Neuronal stem cell (in vitro differentiated cells): Measurements from ENCODE around the gene SVOPL.

ENCODE experiments used
- DNase-seq: peaks from one replicate; pipeline ENCODE4 v3.0.0-alpha.2; 2013; ENCODE audit warnings: low spot score
- H2AFZ ChIP-seq: one replicate; pipeline ENCODE4 v1.6.1; 2013; ENCODE audit warnings: mild to moderate bottlenecking, low read length, inconsistent platforms
- H2AK5ac ChIP-seq: 2 replicates; pipeline ENCODE4 v1.6.1; 2013; ENCODE audit warnings: low read depth, mild to moderate bottlenecking, inconsistent platforms, low read length, moderate library complexity, mixed read lengths
- H2BK120ac ChIP-seq: 2 replicates; pipeline ENCODE4 v1.6.1; 2013; ENCODE audit warnings: low read depth, mild to moderate bottlenecking, inconsistent platforms, low read length, moderate library complexity, mixed read lengths
- H2BK12ac ChIP-seq: one replicate; pipeline ENCODE4 v1.6.1; 2013; ENCODE audit warnings: low read length, inconsistent platforms
- H2BK15ac ChIP-seq: 2 replicates; pipeline ENCODE4 v1.6.1; 2013; ENCODE audit warnings: mild to moderate bottlenecking, low read length, inconsistent platforms, mixed read lengths
- H2BK5ac ChIP-seq: one replicate; pipeline ENCODE4 v1.6.1; 2013; ENCODE audit warnings: inconsistent platforms, mild to moderate bottlenecking, low read length, moderate library complexity
- H3K14ac ChIP-seq: one replicate; pipeline ENCODE4 v1.6.1; 2013; ENCODE audit warnings: low read length, inconsistent platforms
- H3K18ac ChIP-seq: 2 replicates; pipeline ENCODE4 v1.6.1; 2013; ENCODE audit warnings: low read length, inconsistent platforms
- H3K23ac ChIP-seq: 2 replicates; pipeline ENCODE4 v1.6.1; 2013; ENCODE audit warnings: low read depth, mild to moderate bottlenecking, mixed read lengths, low read length, inconsistent platforms; ENCODE audit not compliant: poor library complexity
- H3K27ac ChIP-seq: replicated peaks from 3 replicates; pipeline ENCODE4 v1.5.1; 2013; ENCODE audit warnings: low read length, inconsistent platforms
- H3K27me3 ChIP-seq, 3 experiments: 2 replicates each; pipeline ENCODE4 v1.6.1; 2013; ENCODE audit warnings: low read length in 3 of 3, mild to moderate bottlenecking in 2 of 3, inconsistent platforms in 1 of 3, low read depth in 1 of 3, mixed read lengths in 1 of 3, moderate library complexity in 1 of 3; ENCODE audit not compliant: control insufficient read depth in 3 of 3, insufficient read depth in 3 of 3
- H3K36me3 ChIP-seq, 2 donors: replicated peaks in 1 of 2; 2 replicates each; pipeline ENCODE4 v1.6.1; 2013; ENCODE audit warnings: low read length in 2 of 2; ENCODE audit not compliant: control insufficient read depth in 2 of 2, insufficient read depth in 2 of 2
- H3K4ac ChIP-seq: 2 replicates; pipeline ENCODE4 v1.6.1; 2013; ENCODE audit warnings: inconsistent platforms, mild to moderate bottlenecking, low read length, moderate library complexity
- H3K4me1 ChIP-seq, 2 donors: 1 replicate in 1 of 2; 2 replicates in 1 of 2; pipeline ENCODE4 v1.6.1; 2013; ENCODE audit warnings: low read length in 2 of 2, low read depth in 1 of 2; ENCODE audit not compliant: control insufficient read depth in 2 of 2, insufficient read depth in 1 of 2
- H3K4me2 ChIP-seq: one replicate; pipeline ENCODE4 v1.6.1; 2013; ENCODE audit warnings: mild to moderate bottlenecking, low read length, inconsistent platforms; ENCODE audit not compliant: insufficient read depth, poor library complexity, severe bottlenecking
- H3K4me3 ChIP-seq, 2 donors: 2 replicates each; pipeline ENCODE4 v1.5.1; 2013; ENCODE audit warnings: low read length in 2 of 2, mild to moderate bottlenecking in 2 of 2, inconsistent platforms in 1 of 2, moderate library complexity in 1 of 2
- H3K79me1 ChIP-seq: one replicate; pipeline ENCODE4 v1.6.1; 2013; ENCODE audit warnings: low read depth, mild to moderate bottlenecking, inconsistent platforms, low read length, moderate library complexity
- H3K9ac ChIP-seq: one replicate; pipeline ENCODE4 v1.6.1; 2013; ENCODE audit warnings: mild to moderate bottlenecking, low read depth, low read length, inconsistent platforms; ENCODE audit not compliant: poor library complexity
- H3K9me3 ChIP-seq, 2 donors: replicated peaks in 1 of 2; 2 replicates each; pipeline versions ENCODE3 to v1.6.1; 2013; ENCODE audit warnings: low read length in 2 of 2, mild to moderate bottlenecking in 2 of 2, inconsistent platforms in 1 of 2, low read depth in 1 of 2, mixed read lengths in 1 of 2, moderate library complexity in 1 of 2; ENCODE audit not compliant: control insufficient read depth in 2 of 2, insufficient read depth in 1 of 2
- H4K8ac ChIP-seq: one replicate; pipeline ENCODE4 v1.6.1; 2013; ENCODE audit warnings: low read depth, mild to moderate bottlenecking, inconsistent platforms, low read length, moderate library complexity
- H4K91ac ChIP-seq: one replicate; pipeline ENCODE4 v1.6.1; 2013; ENCODE audit warnings: low read length, low read depth, mild to moderate bottlenecking, inconsistent platforms; ENCODE audit not compliant: poor library complexity
- WGBS, 2 donors: extraction: QIAGEN DNeasy Blood & Tissue Kit; methylation state at CpG; one replicate each; pipeline ENCODE4 v1.1.7; 2013; ENCODE audit warnings: missing lambda C conversion rate in 2 of 2, mixed read lengths in 1 of 2; ENCODE audit not compliant: insufficient read length in 2 of 2, insufficient replicate concordance in 1 of 2; ENCODE audit errors: extremely low coverage in 2 of 2; 5-methylcytosine and 5-hydroxymethylcytosine counted together

Gene SVOPL

GRCh38 chr7:138553805-138554204, 147.4 kb downstream of the SVOPL start:
- no CpG with 5 or more reads among the region's 4 CpGs for WGBS, 2 donors
- no peak overlapping the region for H2BK120ac ChIP-seq
- no peaks in the 10 kb centered on the region for H3K79me1 ChIP-seq
- peaks cover 0 to 3% of the 10 kb centered on the region in 2 donors for H3K4me1 ChIP-seq
- H3K9me3 ChIP-seq, result peaks cover 22 to 63% of the 10 kb centered on the region in 2 donors
- no peak overlapping the region for H3K23ac ChIP-seq
- H2AFZ ChIP-seq, result no peak overlapping the region
- no peak overlapping the region for H3K4ac ChIP-seq
- no peak overlapping the region for H2BK5ac ChIP-seq
- no peak overlapping the region for H4K91ac ChIP-seq
- no peak overlapping the region for H2BK15ac ChIP-seq
- no peak overlapping the region for H3K4me3 ChIP-seq
- no peak overlapping the region for H3K9ac ChIP-seq
- no peak overlapping the region for H2AK5ac ChIP-seq
- DNase-seq, result no peak
- peaks cover 51 to 99% of the 10 kb centered on the region in 2 donors for H3K36me3 ChIP-seq
- H3K27me3 ChIP-seq, result no peaks in the 10 kb centered on the region
- H3K18ac ChIP-seq, result no peak overlapping the region
- H3K4me2 ChIP-seq, result no peak overlapping the region
- no peak overlapping the region for H2BK12ac ChIP-seq
- H3K27ac ChIP-seq, result no peak overlapping the region
- H3K14ac ChIP-seq, result no peak overlapping the region
- no peak overlapping the region for H4K8ac ChIP-seq

GRCh38 chr7:138551102-138551501, 150.1 kb downstream of the SVOPL start:
- Histone ChIP-seq H2BK120ac (no peak overlapping the region), H3K27ac (no peak overlapping the region), H2AK5ac (no peak overlapping the region), H3K27me3 (no peaks in the 10 kb centered on the region), H3K23ac (no peak overlapping the region), H3K4me2 (no peak overlapping the region), H2BK15ac (no peak overlapping the region), H3K18ac (no peak overlapping the region), H3K4me1 (peaks cover 0 to 3% of the 10 kb centered on the region in 2 donors), H3K4ac (no peak overlapping the region), H2BK5ac (no peak overlapping the region), H3K9ac (no peak overlapping the region), H3K4me3 (no peak overlapping the region), H3K79me1 (no peaks in the 10 kb centered on the region), H3K36me3 (peaks cover 28 to 99% of the 10 kb centered on the region in 2 donors), H4K8ac (no peak overlapping the region), H2BK12ac (no peak overlapping the region), H3K9me3 (peaks cover 7 to 43% of the 10 kb centered on the region in 2 donors), H3K14ac (no peak overlapping the region), H4K91ac (no peak overlapping the region), H2AFZ (no peak overlapping the region)
- no peak for DNase-seq
- WGBS, 2 donors, result no CpG with 5 or more reads among the region's 3 CpGs

GRCh38 chr7:138550337-138550736, 150.8 kb downstream of the SVOPL start:
- no peaks in the 10 kb centered on the region for H3K79me1 ChIP-seq
- no peak overlapping the region for H3K9ac ChIP-seq
- H3K4ac ChIP-seq, result no peak overlapping the region
- H2AK5ac ChIP-seq, result no peak overlapping the region
- H3K9me3 ChIP-seq, result peaks cover 4 to 40% of the 10 kb centered on the region in 2 donors
- H3K27ac ChIP-seq, result no peak overlapping the region
- H3K23ac ChIP-seq, result no peak overlapping the region
- no peak overlapping the region for H2BK12ac ChIP-seq
- peaks cover 0 to 3% of the 10 kb centered on the region in 2 donors for H3K4me1 ChIP-seq
- no peaks in the 10 kb centered on the region for H3K27me3 ChIP-seq
- H4K8ac ChIP-seq, result no peak overlapping the region
- H2AFZ ChIP-seq, result no peak overlapping the region
- no peak overlapping the region for H3K4me3 ChIP-seq
- no peak overlapping the region for H3K14ac ChIP-seq
- WGBS, 2 donors, result no CpG with 5 or more reads among the region's 3 CpGs
- no peak for DNase-seq
- H2BK5ac ChIP-seq, result no peak overlapping the region
- H2BK15ac ChIP-seq, result no peak overlapping the region
- no peak overlapping the region for H2BK120ac ChIP-seq
- H4K91ac ChIP-seq, result no peak overlapping the region
- peaks cover 25 to 100% of the 10 kb centered on the region in 2 donors for H3K36me3 ChIP-seq
- no peak overlapping the region for H3K18ac ChIP-seq
- H3K4me2 ChIP-seq, result no peak overlapping the region

GRCh38 chr7:138549082-138549481, 152.1 kb downstream of the SVOPL start:
- Histone ChIP-seq H3K27ac (peak overlapping the region; percentile 2), H2AK5ac (no peak overlapping the region), H3K18ac (no peak overlapping the region), H2BK15ac (no peak overlapping the region), H3K27me3 (no peaks in the 10 kb centered on the region), H3K4me2 (no peak overlapping the region), H3K9ac (no peak overlapping the region), H3K14ac (no peak overlapping the region), H3K23ac (no peak overlapping the region), H4K91ac (no peak overlapping the region), H4K8ac (no peak overlapping the region), H2BK5ac (no peak overlapping the region), H3K36me3 (peaks cover 26 to 100% of the 10 kb centered on the region in 2 donors), H2AFZ (no peak overlapping the region), H3K4me3 (no peak overlapping the region), H3K9me3 (peaks cover 2 to 38% of the 10 kb centered on the region in 2 donors), H3K4me1 (peaks cover 0 to 3% of the 10 kb centered on the region in 2 donors), H2BK120ac (no peak overlapping the region), H3K4ac (no peak overlapping the region), H2BK12ac (no peak overlapping the region), H3K79me1 (peaks cover 2% of the 10 kb centered on the region)
- WGBS, 2 donors, result no CpG with 5 or more reads among the region's 1 CpG
- DNase-seq, result no peak
